Head of caudate nucleus (tissue), 42 donors: ENCODE measurements around the gene ASB18.

Experiments used
- DNase-seq, 42 donors: peaks; one replicate each; pipeline versions ENCODE4 v3.0.0 to v3.0.0-alpha.2; 2020 to 2021; ENCODE audit warnings: mixed read lengths in 7 of 42
- intact Hi-C: fragments of 100-400 bp; cut with DNase I; formaldehyde crosslinking; loops from one replicate; pipeline ENCODE4 v1.15.0; 2022

The ASB18 gene

DNA sequence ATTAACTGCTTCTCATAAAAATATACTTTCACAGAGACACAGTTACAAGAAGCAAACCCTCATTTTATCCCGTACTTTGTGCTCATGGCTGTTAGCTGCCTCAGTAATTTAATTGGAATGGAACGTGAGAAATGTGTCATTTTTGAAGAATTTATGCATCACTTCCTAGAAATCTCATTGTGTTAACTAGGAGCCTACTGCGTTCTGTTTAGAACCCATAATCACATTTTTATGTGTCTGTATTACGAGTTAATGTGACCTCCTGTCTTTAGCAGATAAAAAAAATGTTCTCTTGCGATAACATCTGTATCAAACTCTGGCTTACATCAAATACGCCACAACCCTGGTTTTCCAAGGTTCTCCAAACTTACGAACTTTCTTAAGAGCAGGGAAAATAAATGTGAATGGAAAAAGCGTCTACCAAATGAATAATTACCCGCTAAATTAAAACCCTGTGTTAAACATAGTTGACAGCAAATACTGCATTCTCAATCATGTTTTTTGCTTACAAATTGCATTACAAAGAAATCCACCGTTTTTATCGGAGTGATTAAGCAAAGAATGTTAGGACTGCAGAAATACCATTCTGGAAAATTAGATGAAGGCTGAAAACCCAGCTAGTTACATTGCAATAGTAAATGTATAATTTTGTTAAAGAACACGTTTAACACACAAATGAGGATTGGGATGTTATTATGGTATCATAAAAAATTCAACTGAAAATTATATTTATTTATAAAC, 84.0 kb downstream of the ASB18 start:
- intact Hi-C loops = loop anchor here (5.0 kb wide), 1 partner anchor 413 kb away; no protein-coding TSS in a partner anchor
- DNase-seq = no peak

DNA sequence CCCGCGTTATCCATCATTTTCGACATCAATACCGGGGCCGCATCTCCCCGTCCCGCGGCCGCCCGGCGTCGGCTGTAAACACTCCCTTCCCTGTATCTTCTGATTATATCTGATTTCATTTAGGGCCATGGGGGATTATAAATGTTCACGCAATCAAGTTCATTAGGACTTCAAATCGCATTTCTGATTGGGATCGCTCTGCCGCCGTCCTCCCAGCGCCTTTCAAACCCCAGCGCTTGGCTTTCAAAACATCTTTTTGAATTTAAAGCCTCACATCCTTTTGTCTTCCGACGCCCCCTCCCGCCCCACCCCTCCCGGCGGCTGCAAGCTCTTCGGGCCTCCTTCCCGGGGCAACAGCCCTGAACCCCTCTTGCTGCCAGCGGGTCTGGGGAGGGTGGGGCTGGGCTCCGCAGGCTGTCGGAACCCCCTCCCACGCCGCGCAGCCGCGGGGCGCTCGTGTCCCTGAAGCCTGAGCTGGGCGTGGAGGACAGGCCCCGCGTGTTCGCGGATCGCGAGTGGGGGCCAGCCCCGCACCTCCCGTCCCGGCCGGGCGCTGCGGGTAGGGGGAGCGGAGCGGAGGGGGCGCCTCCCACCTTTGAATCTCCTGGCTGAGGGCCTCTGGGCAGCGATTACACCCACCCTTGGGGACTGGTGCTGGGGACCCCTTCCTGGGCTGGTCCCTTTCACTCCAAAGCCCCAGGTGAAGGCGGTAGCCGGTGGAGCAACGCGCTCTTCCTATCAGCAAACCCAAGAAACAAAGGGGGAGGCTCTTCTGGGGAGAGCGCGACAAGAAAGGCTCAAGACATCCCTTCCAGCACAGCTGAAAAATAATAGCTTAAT, 84.8 kb downstream of the ASB18 start:
- DNase-seq = peak in 1 of 42 donors; percentile 36
- intact Hi-C loops = loop anchor here (5.0 kb wide), 1 partner anchor 412 kb away; no protein-coding TSS in a partner anchor

DNA sequence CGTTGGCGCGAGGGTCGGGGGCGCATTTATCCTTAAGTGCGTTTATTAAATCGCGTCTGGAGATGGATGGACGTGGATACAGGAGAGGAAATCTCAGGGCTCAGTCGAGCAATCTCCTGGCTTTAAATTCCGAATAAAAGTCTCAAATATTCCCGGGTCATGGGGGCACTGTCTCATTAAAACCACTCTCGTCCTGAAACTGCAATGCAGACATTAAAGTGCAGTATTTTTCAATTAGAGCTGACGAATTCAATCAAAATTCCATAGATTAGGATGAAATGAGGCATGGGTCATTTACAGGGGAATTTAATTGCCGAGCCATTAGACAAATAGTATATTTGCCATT, 85.3 kb downstream of the ASB18 start:
- peak in 2 of 42 donors; percentile 2 to 25 for DNase-seq
- intact Hi-C loops = no loop called here

DNA sequence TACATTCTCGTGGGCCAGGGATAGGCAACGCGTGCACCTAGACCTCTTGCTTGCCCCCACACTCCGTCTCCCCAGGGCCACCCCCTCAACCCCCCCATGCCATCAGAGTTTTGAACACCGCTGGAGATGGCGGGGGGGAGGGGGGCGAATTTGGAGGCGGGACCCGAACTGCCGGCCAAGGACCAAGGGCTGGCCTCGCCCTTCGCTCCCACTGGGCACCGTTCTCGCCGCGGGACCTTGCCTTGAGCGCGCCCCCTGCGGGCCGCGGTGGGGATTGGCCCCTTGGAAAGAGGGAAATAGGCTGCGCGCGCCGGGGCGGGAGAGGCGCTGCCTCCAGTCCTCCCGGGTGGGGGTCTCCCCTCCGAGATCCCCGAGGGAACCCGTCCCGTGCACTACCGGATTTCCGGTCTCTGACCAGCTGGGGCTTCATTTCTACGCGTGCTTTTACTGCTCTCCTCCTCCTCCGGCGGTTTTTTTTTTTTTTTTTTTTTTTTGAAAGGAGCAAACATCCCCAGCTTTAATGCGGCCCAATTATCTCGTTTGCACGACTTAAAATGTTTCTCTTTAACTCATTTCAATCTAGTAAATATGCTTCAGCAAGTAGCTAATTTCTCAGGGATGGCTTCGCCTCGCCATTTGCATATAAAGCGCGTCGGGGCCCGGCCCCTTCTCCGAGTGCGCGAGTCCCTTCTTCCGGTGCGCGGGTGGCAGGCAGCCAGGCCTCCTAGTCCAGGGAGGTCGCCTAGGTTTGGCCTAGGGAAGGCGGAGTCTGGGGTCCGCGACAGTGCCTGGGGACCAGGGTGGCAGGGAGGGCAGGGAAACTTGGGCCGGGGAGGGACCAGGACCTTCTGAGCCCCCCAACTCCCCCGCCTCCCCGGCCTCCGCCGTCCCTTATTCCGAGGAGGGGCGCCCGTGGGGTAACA, 86.0 kb downstream of the ASB18 start:
- DNase-seq = peak in 36 of 42 donors; percentile 9 to 80 (median 54)
- intact Hi-C loops = no loop called here

DNA sequence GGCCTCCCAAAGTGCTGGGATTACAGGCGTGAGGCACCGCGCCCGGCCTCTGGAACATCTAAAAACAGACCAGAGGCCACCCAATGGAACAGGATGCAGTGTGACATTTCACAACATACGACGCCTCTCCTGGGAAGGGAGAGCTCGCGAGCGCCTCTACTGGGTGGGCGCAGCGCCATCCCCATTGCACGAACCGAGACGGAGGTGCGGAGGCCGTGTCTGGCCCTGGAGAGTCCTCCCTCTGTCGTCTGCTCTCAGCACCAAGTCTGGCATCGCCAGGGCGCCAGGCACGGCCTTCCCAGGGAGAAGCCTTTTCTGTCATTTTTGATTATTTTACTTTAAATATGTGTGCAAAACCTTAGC, 86.6 kb downstream of the ASB18 start:
- intact Hi-C loops = no loop called here
- DNase-seq = peak in 10 of 42 donors; percentile 4 to 56 (median 32)

DNA sequence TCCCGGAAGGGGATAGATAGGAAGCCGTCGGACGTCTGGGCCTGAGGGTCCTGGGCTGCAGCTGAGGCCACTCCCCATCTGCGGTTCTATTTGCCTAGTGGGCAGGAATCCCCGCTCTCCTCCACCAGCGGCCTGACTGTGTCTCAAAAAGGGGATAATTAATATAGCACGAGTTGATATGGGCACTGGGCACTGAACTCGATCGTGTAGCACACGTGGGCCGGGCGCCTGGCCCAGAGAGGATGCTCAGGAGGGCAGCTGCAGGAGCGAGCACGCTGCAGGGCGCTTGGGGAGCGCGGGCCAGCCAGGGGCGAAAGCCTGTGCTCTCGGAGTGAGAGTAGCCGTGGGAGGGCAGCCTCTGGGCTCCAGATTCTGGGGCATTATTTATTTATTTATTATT, 87.3 kb downstream of the ASB18 start:
- DNase-seq = peak in 2 of 42 donors; percentile 1 to 32
- intact Hi-C loops = no loop called here

DNA sequence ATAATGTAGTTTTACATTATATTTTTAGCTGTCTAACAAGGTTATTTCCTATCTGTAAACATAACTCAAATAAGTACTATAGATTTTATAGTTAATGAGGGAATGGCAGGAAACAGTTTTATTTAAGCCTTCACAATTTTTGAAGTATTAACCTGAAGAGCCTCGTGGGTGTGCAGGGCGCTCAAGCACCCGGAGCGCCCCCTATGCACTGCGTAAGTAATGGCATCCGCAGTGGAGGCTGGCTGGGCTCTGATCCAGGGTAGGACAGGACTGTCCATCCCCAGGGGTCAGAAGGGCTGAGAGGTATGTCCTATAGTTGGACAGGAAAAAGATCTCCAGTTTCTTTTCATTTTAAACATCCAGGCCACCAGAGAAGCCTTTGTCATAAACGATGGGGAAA, 87.8 kb downstream of the ASB18 start:
- intact Hi-C loops = no loop called here
- peak in 2 of 42 donors; percentile 3 to 44 for DNase-seq

DNA sequence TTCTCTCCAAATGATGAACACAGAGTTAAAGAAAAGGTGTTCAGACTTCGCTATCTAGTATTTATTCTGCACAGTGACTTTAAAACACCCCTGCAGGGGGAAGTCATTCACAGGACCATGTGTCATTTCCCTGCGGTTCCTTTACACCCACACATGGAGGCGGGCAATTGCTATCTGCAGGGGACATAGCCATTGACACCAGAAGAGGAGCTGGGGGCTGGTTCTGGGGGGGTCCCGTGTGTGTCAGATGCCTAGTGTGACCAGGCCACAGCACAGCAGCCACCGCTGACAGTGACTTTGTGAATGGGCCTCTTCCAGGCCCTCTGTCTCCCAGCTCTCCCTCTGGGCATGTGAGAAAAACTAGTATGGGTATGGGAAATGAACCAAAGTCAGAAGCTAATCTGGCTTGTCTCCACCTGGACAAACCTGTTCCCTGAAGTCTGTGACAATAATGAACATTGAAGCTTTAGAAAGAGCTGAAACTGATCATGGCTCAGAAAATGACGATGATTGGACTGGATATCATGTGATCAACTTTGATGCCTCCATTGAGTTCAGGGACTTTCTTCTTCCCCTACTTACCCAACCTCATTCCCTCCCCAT, 88.6 kb downstream of the ASB18 start:
- intact Hi-C loops = no loop called here
- DNase-seq = no peak

DNA sequence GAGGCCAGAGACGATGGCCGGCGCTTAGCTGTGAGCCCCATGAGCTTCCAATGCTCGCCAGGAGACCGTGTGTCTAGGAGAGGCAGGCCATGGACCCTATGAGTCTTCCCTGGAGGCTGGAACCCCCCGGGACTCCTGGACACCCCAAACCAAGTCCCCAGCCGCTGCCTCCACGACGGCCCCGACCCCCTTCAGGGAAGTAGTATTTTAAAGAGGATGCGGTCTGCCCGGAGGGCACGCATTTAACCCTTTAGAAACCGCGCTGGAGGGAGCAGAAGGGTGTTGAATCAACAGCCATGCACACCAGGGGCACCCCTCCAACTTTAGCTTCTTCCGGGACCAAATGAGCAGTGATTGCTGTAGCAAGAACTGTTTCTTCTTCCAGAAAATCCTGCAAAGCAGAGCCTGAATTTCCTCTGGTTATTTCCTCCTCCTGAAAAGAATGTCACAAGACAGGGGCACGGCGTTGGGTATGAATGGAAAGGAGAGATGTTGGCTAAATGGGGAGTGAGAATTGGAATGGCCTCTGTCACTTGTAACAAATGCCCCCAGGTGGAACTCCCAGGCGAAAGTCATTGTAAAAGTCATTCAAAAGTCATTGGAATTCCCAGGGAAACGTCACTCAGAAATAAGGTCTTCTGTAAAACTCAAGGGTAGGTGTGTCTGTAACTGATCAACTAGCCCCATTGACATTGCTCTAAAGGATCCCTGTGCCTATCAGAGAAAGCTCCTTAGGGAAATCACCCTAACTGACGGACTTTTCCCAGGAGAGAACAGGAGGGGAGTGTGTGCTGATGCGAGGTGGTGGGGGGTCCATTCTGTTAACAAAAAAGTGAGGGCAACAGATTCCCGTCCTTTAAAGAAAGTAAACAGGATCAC, 90.2 kb downstream of the ASB18 start:
- intact Hi-C loops = no loop called here
- peak in 1 of 42 donors; percentile 1 for DNase-seq

DNA sequence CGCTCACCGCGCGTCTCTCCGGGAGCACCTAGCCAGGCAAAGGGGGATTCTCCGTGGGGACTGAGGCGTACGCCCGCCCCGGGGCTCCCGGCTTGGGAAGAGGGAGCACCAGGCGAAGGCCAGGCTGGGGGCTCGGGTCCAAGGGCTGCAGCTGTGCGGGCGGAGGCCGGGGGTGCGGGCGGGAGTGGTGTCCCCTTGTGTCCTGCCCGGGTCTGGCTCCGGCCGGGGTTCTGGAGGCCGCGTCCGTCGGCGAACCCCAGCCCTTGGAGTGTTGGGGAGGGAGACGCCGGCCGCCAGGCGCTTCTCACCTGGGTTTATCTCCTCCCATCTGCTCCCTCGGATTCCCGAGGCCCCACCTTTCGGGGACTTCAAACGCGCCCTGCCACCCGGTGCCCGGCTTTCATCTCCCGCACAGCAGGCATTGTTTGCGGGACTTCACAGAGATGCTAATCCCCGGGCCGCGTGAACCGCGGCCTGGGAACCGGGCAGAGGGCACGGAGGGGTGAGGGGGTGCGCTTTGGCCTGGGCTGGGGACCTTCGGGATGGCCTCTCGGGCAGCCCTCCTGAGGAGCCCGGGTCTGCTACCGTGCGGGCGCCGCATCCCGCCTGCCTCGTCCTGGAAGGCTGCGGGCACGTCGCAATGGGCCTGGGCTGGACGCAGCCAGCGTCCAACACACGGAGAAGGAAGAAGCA, 91.0 kb downstream of the ASB18 start:
- intact Hi-C loops = no loop called here
- DNase-seq = peak in 2 of 42 donors; percentile 2 to 7

DNA sequence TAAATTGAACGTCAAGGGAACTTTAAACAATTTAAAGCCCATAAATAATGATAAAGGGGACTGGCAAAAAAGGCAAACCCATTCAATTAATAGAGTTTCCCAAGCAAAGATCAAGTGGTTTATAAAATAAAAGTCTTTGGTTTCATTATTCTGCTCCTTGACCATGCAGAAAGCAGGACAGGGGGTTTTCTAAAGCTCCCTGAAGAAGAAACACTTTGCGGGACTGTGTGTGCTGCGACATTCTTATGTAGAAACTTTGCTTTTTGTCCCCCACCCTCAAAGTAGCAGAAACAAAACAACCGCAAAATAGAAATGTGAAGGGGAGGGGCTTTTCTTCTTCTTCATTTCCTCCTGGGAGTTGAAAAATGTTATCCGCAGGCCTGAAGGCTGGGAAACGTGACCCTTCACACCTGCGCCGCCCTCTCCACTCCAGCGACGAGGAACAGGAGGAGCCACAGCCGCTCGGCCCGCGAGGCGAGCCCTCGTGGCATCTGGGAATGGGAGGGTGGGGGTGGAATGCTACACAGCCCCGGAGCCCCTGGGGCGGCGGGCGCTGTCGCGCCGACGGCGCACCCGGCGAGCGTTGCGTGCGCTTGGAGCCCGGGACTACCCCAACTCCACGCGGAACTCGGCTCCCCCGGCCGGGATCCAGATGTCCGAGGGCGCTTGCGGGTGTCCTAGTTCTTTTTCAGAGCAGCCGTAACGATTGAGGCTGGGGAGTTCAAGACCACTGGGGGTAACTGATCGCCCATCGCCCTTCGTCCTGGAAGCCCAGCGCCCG, 91.8 kb downstream of the ASB18 start:
- DNase-seq = peak in 1 of 42 donors; percentile 1
- intact Hi-C loops = no loop called here

DNA sequence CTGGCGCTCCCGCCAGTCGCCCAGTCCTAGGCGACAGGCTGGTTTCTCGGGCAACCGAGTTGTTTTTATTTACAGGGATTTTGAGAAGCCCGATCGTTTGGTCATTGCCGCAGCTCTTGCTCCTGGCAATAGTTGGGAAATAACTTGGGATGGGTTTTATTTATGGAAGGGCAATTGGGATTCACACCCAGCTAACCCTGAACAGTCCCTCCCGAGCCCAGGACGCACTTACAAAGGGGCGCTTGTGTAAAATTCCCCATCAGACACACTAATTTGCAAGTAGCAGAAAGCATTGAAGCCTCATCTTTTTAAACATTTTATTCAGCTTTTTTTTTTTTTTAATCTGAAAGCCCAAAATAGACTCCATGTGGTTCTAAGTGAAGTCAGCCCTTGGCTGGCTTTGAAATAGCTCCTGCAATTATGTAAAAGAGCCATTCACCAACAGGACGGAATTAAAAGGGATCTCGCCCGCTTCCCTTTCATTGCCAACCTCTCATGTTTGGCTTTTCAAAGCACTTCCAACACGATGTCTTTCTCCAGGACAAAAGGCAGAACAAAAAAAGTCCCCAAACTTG, 92.4 kb downstream of the ASB18 start:
- peak in 1 of 42 donors; percentile 5 for DNase-seq
- intact Hi-C loops = no loop called here

DNA sequence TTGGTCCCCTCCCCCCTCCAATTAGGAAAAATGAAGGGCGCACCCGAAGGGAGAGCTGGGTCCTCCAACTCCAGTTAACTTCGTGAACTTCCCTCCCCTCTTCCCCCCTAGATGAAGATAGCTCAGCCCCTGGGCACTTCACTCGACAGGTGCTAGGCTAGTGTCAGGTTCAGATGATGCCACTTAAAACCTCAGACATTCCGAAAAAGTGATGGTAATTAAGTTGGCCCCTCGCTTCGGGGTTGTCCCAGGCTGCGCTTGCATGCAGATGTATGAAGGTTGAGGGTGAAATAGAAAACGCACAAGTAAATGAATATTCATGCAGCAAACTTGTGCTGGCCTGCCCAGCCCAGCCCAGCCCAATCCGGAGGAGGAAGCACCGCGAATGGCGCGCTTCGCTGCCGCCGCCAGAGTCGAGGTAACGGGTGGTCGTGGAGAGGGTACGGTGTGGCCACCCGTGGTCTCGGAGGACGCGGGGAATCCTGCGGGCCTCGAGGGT, 93.0 kb downstream of the ASB18 start:
- peak in 1 of 42 donors; percentile 36 for DNase-seq
- intact Hi-C loops = no loop called here

DNA sequence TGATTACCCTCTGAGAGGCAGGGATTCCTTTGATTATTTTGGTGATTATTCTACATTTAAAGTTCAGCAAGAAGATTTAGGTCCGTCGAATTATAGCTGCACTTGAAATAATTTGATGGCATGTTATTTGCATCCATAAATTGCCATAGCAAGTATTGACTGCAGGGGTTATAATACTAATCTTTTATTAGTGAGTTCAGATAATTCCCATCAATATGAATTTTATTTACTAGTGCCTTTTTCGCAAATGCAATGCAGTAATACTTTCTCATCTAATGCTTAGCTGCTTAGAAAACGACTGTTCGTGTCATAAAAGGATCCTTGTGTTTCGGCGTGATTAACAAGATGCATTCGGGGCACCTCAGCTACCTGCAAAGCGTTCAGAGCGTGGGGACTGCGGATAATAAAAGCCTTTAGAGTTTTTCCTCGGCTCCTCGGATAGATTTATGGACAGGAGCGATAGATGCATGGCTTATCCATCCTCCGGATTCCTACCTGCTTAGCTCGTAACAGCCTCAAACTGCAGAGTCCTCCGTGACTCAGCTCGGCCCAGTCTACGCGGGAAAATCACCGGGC, 93.5 kb downstream of the ASB18 start:
- peak in 1 of 42 donors; percentile 8 for DNase-seq
- intact Hi-C loops = no loop called here

DNA sequence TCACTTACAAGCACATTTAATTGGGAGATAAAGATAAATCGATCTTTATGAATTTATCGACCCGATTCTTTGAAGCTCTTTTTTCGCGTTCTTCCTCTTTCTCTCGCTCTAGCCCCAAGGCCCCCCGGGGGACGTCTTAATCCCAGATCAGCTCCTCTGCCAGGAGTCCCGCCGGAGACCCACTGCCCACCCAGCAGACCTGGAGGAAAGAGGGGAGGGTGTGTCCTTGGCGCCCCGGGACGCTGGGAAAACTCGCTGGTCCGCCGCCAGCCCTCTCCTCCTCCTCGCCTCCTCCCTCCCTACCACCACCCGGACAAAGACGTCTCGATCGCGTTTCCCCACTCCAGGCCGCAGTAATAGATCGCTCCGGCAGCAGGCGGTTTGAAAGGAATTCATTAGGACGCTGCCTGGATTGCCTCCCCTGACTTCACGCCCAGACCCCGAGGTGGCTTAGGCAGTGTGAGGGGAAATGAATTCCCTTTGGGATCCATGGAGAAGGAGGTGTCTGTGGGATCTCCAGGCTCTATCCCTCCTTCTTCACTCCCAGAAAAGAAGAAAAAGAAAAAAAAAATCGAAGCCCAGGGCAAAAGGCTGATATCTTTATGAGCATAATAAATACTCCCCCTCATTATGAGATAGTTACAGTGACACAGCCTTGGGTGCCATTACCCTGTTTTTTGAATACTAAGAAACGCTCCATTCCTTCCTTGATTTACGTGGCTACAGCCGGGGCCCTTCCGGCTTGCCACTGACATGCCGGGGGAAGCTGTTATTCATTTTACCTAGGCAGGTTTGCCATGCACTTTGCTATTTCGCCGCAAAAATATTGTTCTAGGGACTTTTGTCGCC, 94.2 kb downstream of the ASB18 start:
- DNase-seq = peak in 1 of 42 donors; percentile 2
- intact Hi-C loops = no loop called here
